Tibial nerve (tissue), 4 donors: ENCODE measurements around the gene MTMR3.
"Not testable (repeated sequence)": the region's sequence is repeated elsewhere in the genome, so short reads cannot be mapped to it uniquely, and the experiment has no call there.

Experiments
- EP300 ChIP-seq, 2 donors: sonication (generic); formaldehyde crosslinking; IDR thresholded peaks; one replicate each; pipeline ENCODE4 v1.6.1; 2017; ENCODE audit warnings: antibody characterized with exemption in 2 of 2, mild to moderate bottlenecking in 1 of 2
- POLR2A ChIP-seq, 2 donors: fragments of 450-650 bp; IDR thresholded peaks; one replicate each; pipeline ENCODE4 v1.6.1; 2017; ENCODE audit warnings: antibody characterized with exemption in 2 of 2, mild to moderate bottlenecking in 2 of 2, moderate library complexity in 2 of 2
- TF ChIP-seq, protein P1 (sequence below), 5 experiments: fragments of 200-600 bp in 3 of 5; fragments of 450-650 bp in 2 of 5; sonication (generic) in 3 of 5; IDR thresholded peaks; one replicate each; pipeline ENCODE4 v1.5.1; 2016 to 2019; ENCODE audit warnings: antibody characterized with exemption in 5 of 5, mild to moderate bottlenecking in 3 of 5, moderate library complexity in 2 of 5

DNA sequence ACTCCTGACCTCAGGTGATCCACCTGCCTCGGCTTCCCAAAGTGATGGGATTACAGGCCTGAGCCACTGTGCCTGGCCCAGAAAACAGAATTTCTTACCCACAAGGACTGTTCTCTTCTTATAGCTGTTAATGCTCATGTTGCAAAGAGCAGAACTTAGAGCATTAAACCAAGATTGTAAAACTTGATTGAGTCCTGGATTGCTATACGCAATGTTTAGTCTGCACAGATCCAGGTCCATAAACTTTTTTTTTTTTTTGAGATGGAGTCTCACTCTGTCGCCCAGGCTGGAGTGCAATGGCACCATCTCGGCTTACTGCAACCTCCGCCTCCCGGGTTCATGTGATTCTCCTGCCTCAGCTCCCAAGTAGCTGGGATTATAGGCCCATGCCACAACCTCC, 178.1 kb downstream of the MTMR3 start:
- TF ChIP-seq, protein P1, sequence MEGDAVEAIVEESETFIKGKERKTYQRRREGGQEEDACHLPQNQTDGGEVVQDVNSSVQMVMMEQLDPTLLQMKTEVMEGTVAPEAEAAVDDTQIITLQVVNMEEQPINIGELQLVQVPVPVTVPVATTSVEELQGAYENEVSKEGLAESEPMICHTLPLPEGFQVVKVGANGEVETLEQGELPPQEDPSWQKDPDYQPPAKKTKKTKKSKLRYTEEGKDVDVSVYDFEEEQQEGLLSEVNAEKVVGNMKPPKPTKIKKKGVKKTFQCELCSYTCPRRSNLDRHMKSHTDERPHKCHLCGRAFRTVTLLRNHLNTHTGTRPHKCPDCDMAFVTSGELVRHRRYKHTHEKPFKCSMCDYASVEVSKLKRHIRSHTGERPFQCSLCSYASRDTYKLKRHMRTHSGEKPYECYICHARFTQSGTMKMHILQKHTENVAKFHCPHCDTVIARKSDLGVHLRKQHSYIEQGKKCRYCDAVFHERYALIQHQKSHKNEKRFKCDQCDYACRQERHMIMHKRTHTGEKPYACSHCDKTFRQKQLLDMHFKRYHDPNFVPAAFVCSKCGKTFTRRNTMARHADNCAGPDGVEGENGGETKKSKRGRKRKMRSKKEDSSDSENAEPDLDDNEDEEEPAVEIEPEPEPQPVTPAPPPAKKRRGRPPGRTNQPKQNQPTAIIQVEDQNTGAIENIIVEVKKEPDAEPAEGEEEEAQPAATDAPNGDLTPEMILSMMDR (IDR thresholded peaks at IDR 0.05) = not testable (repeated sequence)
- TF ChIP-seq POLR2A, EP300 (IDR thresholded peaks at IDR 0.05): not testable (repeated sequence)
